Activated CD8-positive, alpha-beta memory T cell treated with anti-CD3 and anti-CD28 coated beads for 4 hours (primary cell): ENCODE results near the gene WDR70.
"Not testable (repeated sequence)": the region's sequence is repeated elsewhere in the genome, so short reads cannot be mapped to it uniquely, and the experiment has no call there.

Experiments used
- DNase-seq, 2 donors: peaks; one replicate each; pipeline ENCODE4 v3.0.0-alpha.2; 2020; ENCODE audit warnings: low read depth in 2 of 2

Gene WDR70

GRCh38 chr5:37379100-37379628 is at the start of gene WDR70:
Gene WDR70 (plus strand): TSS chr5:37379318. CDS start chr5:37379368, 50 bp downstream.
- peak; percentile 62 to 69 for DNase-seq

GRCh38 chr5:37334754-37335153 is 44.4 kb upstream of the WDR70 start:
- not testable (repeated sequence) for DNase-seq

GRCh38 chr5:37342741-37343140 is 36.4 kb upstream of the WDR70 start:
- not testable (repeated sequence) for DNase-seq

- DNase-seq = no peak
Observed at GRCh38 chr5:37355161-37355560, 24.0 kb upstream of the WDR70 start.

GRCh38 chr5:37370550-37370863 is 8.6 kb upstream of the WDR70 start:
- DNase-seq = no peak

GRCh38 chr5:37370864-37371726 is 8.0 kb upstream of the WDR70 start, which contains the start of gene NUP155:
Gene NUP155 (minus strand): TSS chr5:37371106. CDS start chr5:37370977, 129 bp downstream.
- DNase-seq = peak; percentile 76 to 84

- DNase-seq = no peak
Observed at GRCh38 chr5:37375091-37375490, 4.0 kb upstream of the WDR70 start.

GRCh38 chr5:37378066-37378465 is 1.1 kb upstream of the WDR70 start:
- not testable (repeated sequence) for DNase-seq

GRCh38 chr5:37391591-37391990 is 12.5 kb downstream of the WDR70 start:
- DNase-seq = no peak

- DNase-seq = no peak
Observed at GRCh38 chr5:37396352-37396751, 17.2 kb downstream of the WDR70 start.

GRCh38 chr5:37400501-37400900 is 21.4 kb downstream of the WDR70 start:
- DNase-seq = no peak

- no peak for DNase-seq
Observed at GRCh38 chr5:37412515-37412914, 33.4 kb downstream of the WDR70 start.

- not testable (repeated sequence) for DNase-seq
Observed at GRCh38 chr5:37415456-37415855, 36.3 kb downstream of the WDR70 start.

GRCh38 chr5:37417347-37417746 is 38.2 kb downstream of the WDR70 start:
- no peak for DNase-seq

GRCh38 chr5:37424441-37424840 is 45.3 kb downstream of the WDR70 start:
- DNase-seq = no peak

- no peak for DNase-seq
Observed at GRCh38 chr5:37428044-37428443, 48.9 kb downstream of the WDR70 start.

GRCh38 chr5:37435261-37435660 is 56.1 kb downstream of the WDR70 start:
- no peak for DNase-seq

GRCh38 chr5:37436146-37436934 is 57.2 kb downstream of the WDR70 start:
- no peak for DNase-seq

GRCh38 chr5:37437711-37438110 is 58.6 kb downstream of the WDR70 start:
- DNase-seq = no peak

- not testable (repeated sequence) for DNase-seq
Observed at GRCh38 chr5:37445783-37446182, 66.7 kb downstream of the WDR70 start.

- DNase-seq = no peak
Observed at GRCh38 chr5:37448941-37449340, 69.8 kb downstream of the WDR70 start.

GRCh38 chr5:37451991-37452390 is 72.9 kb downstream of the WDR70 start:
- not testable (repeated sequence) for DNase-seq
